Inferior parietal cortex (tissue), 1 donor: ENCODE data around the gene CYSRT1.
A peak's percentile ranks its signal among the peaks of the same experiment; 100 is the strongest.

ENCODE experiments used
- DNase-seq: peaks from one replicate; pipeline ENCODE4 v3.0.0-alpha.2; 2016; ENCODE audit errors: extremely low spot score

Gene CYSRT1

GRCh38 chr9:137190315-137190856 is 34.6 kb upstream of the CYSRT1 start:
- DNase-seq: no peak

GRCh38 chr9:137191245-137191644 is 33.7 kb upstream of the CYSRT1 start:
- no peak for DNase-seq

GRCh38 chr9:137191691-137192447 is 33.1 kb upstream of the CYSRT1 start:
- no peak for DNase-seq

- DNase-seq: no peak
These were observed 32.6 kb upstream of the CYSRT1 start for GRCh38 chr9:137192448-137192780.

GRCh38 chr9:137192859-137193258 is 32.1 kb upstream of the CYSRT1 start:
- no peak for DNase-seq

- DNase-seq: no peak
These were observed 31.2 kb upstream of the CYSRT1 start for GRCh38 chr9:137193771-137194170.

- peak; percentile 72 for DNase-seq
These were observed 30.6 kb upstream of the CYSRT1 start for GRCh38 chr9:137194388-137194787.

- DNase-seq: no peak
These were observed 30.1 kb upstream of the CYSRT1 start for GRCh38 chr9:137194909-137195308.

GRCh38 chr9:137195525-137196220 is 29.3 kb upstream of the CYSRT1 start:
- DNase-seq: no peak

GRCh38 chr9:137198051-137198901 is 26.7 kb upstream of the CYSRT1 start:
- no peak for DNase-seq

GRCh38 chr9:137198902-137199283 is 26.1 kb upstream of the CYSRT1 start:
- no peak for DNase-seq

- no peak for DNase-seq
These were observed 25.4 kb upstream of the CYSRT1 start for GRCh38 chr9:137199411-137200121.

GRCh38 chr9:137200311-137201204 is 24.4 kb upstream of the CYSRT1 start, which contains the start of gene TPRN:
TSS of gene TPRN (minus strand) at chr9:137200741. CDS start at chr9:137200711, 30 bp downstream.
- peak; percentile 98 for DNase-seq

- DNase-seq: no peak
These were observed 23.6 kb upstream of the CYSRT1 start for GRCh38 chr9:137201205-137201868.

GRCh38 chr9:137202966-137203365 is 22.0 kb upstream of the CYSRT1 start:
- no peak for DNase-seq

GRCh38 chr9:137204731-137205125 is 20.2 kb upstream of the CYSRT1 start:
- DNase-seq: no peak

GRCh38 chr9:137205126-137206069 is 19.6 kb upstream of the CYSRT1 start, which contains the start of the genes NDOR1 and TMEM203:
TSS of gene NDOR1 (plus strand) at chr9:137205700. CDS start at chr9:137205778, 78 bp downstream.
TSS of gene TMEM203 (minus strand) at chr9:137205648. CDS start at chr9:137205414, 234 bp downstream.
- DNase-seq: peak; percentile 96

GRCh38 chr9:137206602-137207001 is 18.4 kb upstream of the CYSRT1 start:
- DNase-seq: no peak
